Left renal cortex interstitium (tissue), 4 donors: ENCODE measurements around the gene SLC44A1. TPM values are rescaled to one million over a fixed set of nuclear protein-coding genes. Genes with fewer than 3 reads are reported as not detected.

Experiments
- DNase-seq, 4 donors: peaks; one replicate each; pipeline ENCODE4 v3.0.0-alpha.2; 2013; ENCODE audit warnings: low read depth in 4 of 4, low spot score in 2 of 4, missing footprints in 1 of 4
- polyA plus RNA-seq, 4 donors: library from polyadenylated mRNA; unstranded; fragments of 120-200 nt; gene quantifications; one replicate each; pipeline ENCODE4 v1.2.1, GENCODE V29; 2013; ENCODE audit not compliant: insufficient read length in 4 of 4

SLC44A1 gene
- polyA plus RNA-seq, 4 donors: 44.0 to 61.1 (median 48.8) TPM

GRCh38 chr9:105330201-105330600 lies 85.8 kb downstream of the SLC44A1 start:
- DNase-seq: no peak

DNA sequence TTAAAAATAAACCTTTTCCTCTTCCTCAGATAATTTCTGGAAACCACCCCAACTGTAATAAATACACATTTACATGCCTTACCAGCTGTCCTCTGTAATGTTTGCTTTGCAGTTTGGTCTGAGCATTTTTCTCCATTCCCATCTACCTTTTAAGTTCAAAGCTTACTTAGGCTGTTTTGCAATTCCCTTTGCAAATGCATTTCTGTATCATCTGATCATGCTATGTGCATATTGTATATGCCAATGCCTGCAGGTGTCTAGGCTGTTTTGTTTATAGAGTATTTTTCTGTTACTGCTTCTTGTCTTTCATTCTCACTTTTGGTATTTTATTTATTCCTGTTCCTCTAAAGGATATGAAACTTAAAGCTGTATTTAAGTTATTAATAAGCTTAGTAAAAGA lies 86.3 kb downstream of the SLC44A1 start:
- DNase-seq: no peak

GRCh38 chr9:105331160-105331559 lies 86.7 kb downstream of the SLC44A1 start:
- no peak for DNase-seq

GRCh38 chr9:105331755-105332154 lies 87.3 kb downstream of the SLC44A1 start:
- DNase-seq: no peak

DNA sequence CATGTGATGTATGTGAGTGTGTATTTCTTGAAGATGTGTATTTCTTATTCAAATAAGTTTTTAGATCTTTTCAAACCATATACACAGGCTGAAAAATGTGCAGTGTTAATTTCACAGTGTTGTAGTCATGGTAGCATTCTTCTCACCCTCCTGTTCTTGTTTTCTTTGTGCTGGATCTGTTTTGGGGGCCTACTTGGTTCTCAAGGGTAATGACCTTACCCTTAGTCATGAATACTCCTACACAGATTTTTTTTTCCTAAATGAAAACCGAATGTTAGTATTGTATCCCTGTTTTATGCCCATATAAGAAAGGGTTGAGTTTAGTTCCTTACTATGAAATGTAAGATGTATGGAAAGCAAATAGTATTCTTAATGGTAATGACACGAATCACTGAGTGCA lies 88.0 kb downstream of the SLC44A1 start:
- DNase-seq: no peak

- no peak for DNase-seq
Observed at GRCh38 chr9:105333076-105333475, 88.6 kb downstream of the SLC44A1 start.

GRCh38 chr9:105333811-105334210 lies 89.4 kb downstream of the SLC44A1 start:
- no peak for DNase-seq

DNA sequence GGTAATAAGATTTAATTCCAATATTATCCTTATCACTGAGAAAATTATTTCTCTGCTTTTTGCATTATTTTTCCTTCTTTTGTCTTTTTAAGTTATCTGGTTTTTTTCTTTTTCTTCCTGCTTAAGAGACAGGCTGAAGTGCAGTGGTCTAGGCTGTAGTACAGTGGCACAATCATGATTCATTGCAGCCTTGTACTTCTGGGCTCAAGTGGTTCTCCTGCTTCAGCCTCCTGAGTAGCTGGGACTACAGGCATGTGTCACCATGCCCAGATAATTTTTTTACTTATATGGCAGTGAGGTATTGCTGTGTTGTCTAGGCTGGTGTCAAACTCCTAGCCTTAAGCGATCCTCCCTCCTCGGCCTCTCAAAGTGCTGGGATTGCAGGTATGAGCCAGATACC lies 93.9 kb downstream of the SLC44A1 start:
- DNase-seq: no peak

GRCh38 chr9:105339849-105340248 lies 95.4 kb downstream of the SLC44A1 start:
- no peak for DNase-seq

- no peak for DNase-seq
Observed at GRCh38 chr9:105341434-105342146, 97.1 kb downstream of the SLC44A1 start.

- DNase-seq: no peak
Observed at GRCh38 chr9:105342147-105342505, 97.7 kb downstream of the SLC44A1 start.

GRCh38 chr9:105344283-105344682 lies 99.8 kb downstream of the SLC44A1 start:
- DNase-seq: no peak

DNA sequence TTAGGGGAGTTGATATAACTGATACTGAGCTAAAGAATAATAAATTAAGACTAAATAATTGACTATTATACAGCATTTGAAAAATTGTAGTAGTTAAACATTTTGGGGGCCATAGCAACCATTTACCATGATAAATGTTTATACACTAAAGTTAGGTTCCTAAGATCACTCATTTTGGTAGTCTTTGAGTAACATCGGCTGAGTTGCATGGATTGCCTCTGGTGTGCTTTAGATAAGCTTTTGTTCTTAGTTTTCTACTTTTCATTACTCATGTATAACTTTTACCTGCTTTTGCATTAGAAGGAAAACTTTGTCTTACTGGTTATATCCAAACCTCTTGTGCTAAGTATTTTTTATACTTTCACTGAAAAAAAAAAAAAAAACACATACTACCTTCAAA lies 101.2 kb downstream of the SLC44A1 start:
- DNase-seq: no peak

GRCh38 chr9:105346273-105346672 lies 101.8 kb downstream of the SLC44A1 start:
- DNase-seq: no peak

GRCh38 chr9:105354448-105354847 lies 110.0 kb downstream of the SLC44A1 start:
- DNase-seq: no peak

GRCh38 chr9:105355781-105356180 lies 111.3 kb downstream of the SLC44A1 start:
- no peak for DNase-seq

DNA sequence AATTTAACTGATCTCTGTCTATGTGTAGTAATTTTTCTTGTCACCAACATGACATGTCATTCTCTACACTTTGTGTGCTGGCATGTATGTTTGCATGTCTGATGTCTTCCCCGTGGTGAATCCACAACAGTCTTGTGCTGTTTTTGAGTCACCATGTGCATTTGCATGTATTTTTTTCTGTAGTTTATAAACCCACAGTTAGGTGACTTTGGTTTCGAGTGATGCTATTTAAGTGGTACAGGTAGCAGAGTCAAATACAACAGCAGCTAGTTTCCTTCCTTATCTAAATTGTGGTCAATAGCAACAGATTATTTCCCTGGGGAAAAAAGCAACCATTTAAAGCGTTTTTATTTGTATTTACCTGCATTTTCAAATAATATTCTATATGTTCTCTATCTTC lies 113.5 kb downstream of the SLC44A1 start:
- no peak for DNase-seq

DNA sequence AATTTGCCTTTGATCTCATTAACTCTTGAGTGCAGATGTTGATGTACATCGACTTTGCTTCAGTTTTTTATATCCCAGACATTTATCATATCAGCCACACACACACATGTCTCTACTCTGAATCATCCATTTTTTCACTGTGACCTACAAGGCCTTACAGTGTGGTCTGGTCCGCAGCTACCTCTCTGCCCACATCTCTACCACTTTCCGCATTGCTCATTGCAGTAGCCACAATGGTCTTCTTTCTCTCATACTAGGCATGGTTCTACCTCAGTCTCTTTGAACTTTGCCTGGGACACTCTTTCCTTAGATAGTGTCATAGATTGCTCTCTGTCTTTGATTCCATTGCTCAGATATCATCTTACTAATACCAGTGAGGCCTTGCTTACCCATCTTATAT lies 115.4 kb downstream of the SLC44A1 start:
- no peak for DNase-seq

DNA sequence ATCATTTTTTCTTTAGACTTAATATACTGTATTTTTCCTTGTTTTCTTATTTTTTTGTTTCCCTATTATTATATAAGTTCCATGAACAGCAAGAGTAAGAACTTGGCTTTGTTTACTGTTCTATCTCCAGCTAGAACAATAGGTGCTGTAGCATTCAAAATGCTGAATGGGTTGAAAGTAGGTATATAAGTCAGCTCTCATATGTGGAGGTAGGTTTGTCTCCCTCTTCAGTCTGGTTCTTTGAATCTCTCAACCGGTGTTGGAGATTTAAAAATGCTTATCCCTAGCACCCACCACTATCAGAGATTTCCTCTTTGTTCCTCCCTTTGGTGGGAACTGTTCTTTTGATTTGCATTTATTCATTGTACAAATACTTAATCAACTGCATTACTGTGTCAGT lies 115.9 kb downstream of the SLC44A1 start:
- no peak for DNase-seq

DNA sequence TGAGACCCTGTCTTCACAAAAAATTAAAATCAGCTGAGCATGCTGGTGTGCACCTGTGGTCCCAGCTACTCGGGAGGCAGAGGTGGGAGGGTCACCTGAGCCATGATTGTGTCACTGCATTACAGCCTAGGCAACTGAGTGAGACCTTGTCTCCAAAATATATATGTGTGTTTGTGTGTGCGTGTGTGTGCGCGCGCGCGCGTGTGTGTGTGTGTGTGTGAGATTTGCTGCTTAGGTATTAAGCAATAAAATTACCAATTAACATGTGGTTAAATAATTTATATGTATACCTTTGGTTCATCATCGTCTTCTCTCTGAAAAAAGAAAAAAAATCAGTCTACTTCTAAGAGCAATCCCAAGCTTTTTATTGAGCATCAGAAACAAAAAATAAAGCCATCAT lies 117.4 kb downstream of the SLC44A1 start:
- DNase-seq: no peak

DNA sequence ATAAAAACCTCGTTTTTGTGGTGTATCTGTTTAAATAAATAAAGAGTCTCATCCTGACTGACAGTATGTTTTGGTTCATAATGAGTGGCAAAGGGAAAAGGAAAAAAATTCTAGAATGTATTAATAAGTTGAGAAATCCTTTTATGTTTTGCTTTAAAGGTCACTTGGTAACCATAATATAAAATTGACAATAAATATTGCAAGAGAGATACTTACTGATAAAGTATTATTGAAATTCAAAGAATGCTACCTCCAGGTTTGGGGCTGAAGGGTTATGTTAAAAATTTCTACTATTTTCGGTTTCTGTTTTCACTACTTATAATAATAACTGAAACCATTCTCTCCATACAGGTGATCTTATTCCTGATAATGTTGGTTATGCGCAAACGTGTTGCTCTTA lies 118.0 kb downstream of the SLC44A1 start:
- DNase-seq: no peak

- DNase-seq: no peak
Observed at GRCh38 chr9:105363837-105364236, 119.4 kb downstream of the SLC44A1 start.

- no peak for DNase-seq
Observed at GRCh38 chr9:105369911-105370310, 125.5 kb downstream of the SLC44A1 start.
